HG03378 (cell line): ENCODE measurements around the gene SLC25A25.
"Not testable (repeated sequence)": the region's sequence is repeated elsewhere in the genome, so short reads cannot be mapped to it uniquely, and the experiment has no call there.

ENCODE experiments used
- ATAC-seq: cut with Tn5 transposase; IDR thresholded peaks from one replicate; pipeline ENCODE4 v1.9.1; 2021; ENCODE audit warnings: mild to moderate bottlenecking, moderate library complexity; ENCODE audit not compliant: unreplicated experiment

SLC25A25 gene

DNA sequence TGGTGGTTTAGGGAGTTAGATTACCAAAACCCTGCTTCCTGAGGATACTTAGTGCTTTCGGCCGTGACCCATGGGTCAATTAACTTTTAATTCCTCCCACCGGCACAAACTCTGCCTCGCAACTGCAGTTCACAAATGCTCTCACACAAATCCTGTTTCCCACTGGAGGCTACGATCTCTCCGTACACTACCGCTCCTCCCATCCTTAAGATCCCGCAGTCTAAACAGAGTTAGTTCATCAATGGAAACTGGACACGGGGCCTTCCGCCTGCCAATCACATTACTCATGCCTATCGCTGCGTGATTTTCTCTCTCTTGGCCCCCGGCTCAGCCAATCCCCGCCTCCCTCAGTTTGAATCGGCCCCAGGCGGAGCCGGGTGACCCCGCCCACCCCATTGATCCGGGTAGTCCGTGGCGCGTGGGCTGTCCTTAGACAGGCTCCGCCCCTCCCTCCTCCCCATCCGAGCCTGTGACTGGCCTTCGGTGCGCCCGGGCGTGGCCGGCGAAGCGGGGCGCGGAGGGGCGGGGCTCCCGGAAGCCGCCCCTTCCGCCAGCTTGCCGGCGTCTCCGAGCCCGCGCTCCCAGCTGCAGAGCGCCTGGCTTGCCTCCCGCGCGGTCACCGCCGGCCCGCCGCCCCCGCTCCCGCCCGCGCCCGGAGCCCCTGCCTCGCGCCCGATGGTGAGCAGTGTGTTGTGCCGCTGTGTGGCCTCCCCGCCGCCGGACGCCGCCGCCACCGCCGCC is at the start of gene SLC25A25:
SLC25A25 (plus strand) TSS at position 588 of the 741 bp plus-strand sequence; CDS start at position 676, 88 bp downstream.
- ATAC-seq, result peak; percentile 53

DNA sequence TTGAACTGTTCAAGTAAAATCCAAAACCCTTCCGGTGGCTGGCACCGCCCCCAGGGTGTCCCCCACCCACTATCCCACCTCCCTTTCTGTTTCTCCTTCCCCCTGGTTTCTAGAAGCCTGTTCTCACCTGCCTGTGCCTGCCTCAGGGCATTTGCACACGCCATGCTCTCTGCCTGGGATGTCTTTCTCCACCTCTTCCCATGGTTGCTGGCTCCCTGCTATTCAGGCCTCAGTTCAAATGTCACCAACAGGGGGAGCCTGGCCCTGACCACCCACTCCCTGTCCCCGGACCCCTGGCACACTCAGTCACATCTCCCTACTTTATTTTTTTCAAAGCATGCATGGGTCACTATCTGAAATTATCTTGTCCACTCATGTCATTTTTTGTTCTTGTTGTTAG is 47.3 kb upstream of the SLC25A25 start:
- no peak for ATAC-seq

DNA sequence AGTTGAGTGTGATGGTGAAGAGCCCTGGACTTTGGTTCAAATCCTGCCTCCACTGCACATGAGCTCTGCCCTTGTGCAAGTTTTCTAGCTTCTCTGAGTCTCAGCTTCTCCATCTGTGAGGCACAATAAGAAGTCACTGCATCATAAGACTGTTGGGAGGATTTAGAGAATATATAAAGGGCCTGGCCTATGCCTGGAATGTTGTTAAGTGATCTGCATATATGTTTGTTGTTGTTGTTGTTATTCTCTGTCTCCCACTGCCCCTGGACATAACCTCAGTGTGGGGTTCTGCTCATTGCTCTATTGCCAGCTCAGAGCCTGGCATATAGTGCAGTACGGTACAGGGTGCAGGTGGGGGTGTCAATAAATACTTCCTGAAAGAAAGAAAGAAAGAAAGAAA is 46.9 kb upstream of the SLC25A25 start:
- ATAC-seq, result no peak

DNA sequence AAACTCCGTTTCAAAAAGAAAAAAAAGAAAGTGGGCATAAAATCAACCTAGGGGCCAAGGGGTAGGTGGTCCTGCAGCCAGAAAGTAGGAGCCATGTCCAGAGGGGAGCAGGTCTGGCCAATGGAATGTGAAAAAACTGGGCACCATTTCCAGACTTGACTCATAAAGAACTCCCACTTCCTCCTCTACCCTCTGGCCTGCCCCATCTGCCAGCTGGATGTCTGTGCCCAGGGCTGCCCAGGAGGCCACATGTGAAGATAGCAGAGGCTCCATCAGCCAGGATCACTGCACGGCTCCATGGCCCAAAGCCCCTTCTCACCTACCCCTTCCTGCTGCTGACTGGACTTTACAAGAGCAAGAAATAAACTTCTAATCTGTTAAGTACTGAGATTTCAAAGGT is 45.1 kb upstream of the SLC25A25 start:
- no peak for ATAC-seq

DNA sequence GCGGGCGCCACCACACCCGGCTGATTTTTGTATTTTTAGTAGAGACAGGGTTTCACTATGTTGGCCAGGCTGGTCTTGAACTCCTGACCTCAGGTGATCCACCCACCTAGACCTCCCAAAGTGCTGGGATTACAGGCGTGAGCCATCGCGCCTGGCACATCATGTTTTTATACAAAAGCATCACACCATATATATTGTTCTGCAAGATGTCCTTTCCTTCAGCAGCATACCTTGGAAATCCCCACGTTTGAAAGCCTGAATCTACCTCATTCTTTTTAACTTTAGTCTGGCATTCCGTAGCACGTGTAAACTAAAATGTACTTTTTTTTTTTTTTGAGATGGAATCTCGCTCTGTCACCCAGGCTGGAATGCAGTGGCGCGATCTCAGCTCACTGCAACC is 44.4 kb upstream of the SLC25A25 start:
- not testable (repeated sequence) for ATAC-seq

DNA sequence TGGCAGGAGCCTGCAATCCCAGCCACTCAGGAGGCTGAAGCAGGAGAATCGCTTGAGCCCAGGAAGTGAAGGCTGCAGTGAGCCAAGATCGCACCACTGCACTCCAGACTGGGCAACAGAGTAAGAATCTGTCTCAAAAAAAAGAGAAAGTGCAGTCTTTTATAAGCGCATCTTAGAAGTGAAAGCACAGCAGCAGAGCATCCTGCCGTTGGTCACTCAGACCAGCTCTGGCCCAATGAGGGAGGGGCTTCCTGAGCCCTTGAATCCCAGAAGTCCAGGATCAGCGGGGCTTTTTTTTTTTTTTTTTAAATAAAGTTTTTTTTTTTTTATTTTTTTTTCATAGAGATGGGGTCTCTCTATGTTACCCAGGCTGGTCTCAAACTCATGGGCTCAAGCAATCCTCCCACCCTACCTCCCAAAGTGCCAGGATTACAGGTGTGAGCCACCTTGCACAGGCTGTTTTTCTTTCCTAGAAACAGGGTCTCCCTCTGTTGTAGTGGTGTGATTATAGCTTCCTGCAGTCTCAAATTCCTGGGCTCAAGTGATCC is 43.2 kb upstream of the SLC25A25 start:
- ATAC-seq, result no peak

DNA sequence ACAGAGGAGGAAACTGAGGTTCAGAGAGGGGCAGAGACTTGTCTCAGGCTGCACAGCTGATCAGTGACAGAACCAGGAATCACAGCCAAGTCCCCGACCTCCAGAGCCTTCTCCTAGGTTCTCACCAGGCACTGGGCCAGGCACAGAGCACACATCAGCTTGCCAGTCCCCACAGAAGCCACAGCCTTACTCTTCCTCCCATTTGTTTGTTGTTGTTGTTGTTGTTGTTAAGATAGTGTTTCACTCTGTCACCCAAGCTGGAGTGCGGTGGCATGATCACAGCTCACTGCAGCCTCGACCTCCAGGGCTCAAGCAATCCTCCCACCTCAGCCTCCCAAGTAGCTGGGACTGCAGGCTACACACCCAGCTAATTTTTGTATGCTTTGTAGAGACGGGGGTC is 42.3 kb upstream of the SLC25A25 start:
- ATAC-seq, result no peak

DNA sequence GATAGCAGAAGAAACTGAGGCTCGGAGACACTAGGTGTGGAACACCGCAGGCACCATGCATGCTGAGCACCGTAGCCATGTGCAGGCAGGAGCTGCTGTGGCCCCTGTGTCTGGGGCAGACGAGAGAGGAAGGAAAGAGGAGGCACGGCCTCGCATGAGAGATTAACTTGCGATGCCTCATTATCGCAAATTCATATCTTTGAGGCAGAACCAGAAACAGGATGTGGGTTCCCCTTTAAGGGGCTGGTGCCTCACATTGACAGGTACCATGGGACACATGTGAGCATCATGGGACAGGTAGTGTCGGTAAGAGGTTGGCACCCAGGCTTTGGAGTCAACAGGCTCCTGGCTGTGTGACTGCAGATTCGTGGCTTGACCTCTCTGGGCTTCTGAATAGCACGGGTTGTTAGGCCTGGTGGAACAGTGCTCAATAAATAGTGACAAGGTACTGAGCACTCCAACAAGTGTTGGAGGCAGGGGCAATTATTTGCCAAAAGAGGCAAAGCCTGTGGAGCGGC is 41.7 kb upstream of the SLC25A25 start:
- ATAC-seq, result peak; percentile 42

DNA sequence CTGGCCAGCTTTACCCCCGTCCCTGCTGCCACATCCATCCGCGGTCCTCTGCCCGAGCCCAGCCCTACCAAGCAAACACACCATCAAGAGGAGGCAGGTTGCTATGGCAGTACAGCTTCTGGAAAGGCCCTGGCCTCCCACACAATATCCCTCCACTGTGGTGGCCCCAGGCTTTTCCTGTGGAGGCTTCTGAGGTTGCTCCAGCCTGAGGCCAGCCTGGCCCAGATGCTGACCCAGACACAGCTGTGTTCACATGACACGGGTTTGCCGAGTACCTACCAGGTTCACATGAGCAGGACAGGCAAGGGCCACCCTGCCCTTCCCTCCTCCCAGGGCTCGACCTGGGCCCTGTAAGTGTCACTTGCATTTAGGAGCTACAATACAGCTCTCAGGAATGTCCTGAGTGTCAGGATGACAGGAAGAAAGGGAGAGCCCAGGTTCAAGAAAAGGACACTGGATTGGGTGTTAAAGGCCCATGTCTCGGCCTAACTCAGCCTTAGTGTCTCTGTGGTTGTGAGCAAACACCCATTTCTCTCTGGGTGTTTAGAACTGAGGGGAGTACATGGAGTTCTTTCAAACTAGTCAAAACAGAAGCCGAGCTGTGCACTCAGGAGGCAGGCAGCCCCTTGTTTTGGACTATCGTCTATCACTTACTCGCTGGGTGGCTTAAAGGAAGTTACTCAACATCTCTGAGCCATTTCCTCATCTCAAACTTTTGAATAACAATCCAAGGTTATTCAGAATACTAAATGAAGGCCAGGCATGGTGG is 41.1 kb upstream of the SLC25A25 start:
- ATAC-seq, result peak; percentile 13

DNA sequence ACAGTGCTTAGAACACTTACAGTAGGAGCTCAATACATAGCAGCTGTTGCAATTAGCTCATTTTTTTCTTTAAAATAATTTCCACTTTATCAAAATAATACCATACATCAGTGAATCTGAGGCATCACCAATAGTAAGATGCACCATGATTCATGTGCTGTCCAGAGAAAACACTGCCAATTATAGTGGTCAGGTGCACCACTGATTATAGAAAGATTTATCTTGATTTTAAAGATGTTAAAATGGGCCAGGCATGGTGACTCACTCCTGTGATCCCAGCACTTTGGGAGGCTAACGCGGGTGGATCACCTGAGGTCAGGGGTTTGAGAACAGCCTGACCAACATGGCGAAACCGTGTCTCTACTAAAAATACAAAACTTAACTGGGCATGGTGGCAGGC is 40.3 kb upstream of the SLC25A25 start:
- no peak for ATAC-seq

DNA sequence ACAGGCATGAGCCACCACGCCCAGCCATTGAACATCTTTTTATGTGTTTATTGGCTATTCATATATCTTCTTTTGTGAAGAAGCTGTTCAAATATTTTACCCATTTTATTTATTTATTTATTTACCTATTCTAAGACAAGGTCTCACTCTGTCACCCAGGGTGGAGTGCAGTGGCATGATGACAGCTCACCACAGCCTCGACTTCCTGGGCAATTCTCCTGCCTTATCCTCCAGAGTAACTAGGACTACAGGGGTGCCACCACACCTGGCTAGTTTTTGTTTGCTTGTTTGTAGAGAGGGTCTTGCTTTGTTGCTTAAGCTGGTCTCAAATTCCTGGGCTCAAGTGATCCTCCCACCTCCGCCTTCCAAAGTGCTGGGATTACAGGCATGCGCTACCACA is 34.4 kb upstream of the SLC25A25 start:
- no peak for ATAC-seq

DNA sequence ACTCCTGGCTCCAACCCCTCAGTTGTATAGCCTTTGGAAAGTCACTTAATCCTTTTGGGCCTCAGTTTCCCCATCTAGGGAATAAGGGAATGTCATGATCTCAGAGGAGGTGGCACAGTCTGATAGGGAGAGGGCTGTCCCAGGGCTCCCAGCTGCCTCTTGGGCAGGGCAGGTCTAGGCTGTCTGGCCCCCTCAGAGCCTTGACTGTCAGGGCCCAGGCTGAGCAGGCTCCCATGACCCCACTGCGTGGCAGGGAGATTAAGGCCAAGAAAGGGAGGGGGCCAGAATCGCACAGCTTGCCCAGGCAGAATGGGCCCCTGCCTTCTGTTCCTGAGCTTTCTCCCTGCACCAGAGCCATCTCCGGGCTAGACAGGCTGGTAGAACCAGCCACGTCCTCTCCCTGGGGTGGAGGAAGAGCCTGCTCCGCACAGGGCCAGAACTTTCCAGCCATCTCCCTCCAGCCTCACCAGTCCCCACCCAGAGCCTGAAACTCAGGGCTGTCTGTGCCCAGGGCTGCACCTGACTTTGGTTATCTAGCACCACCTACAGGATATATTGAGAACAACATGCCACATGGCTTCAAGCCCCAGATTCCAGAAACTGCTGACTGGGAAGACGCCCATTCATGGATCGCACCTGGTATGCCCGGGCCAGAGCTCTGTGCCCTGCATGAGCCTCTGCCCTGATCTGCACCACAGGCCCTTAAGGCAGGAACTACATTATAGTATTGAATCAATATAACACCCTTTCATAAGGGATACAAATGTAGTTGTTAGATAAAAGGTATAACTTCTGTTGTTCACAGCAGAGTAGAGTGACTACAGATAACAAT is 33.0 kb upstream of the SLC25A25 start:
- ATAC-seq, result peak; percentile 43

DNA sequence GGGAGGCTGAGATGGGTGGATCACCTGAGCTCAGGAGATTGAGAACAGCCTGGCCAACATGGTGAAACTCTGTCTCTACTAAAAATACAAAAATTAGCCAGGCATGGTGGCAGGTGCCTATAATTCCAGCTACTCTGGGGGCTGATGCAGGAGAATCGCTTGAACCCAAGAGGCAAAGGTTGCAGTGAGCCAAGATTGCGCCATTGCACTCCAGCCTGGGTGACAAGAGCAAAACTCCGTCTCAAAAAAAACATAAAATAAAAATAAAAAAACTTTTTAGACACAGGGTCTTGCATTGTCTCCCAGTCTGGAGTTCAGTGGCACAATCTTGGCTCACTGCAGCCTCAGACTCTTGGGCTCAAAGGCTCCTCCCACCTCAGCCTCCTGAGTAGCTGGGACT is 31.5 kb upstream of the SLC25A25 start:
- not testable (repeated sequence) for ATAC-seq

DNA sequence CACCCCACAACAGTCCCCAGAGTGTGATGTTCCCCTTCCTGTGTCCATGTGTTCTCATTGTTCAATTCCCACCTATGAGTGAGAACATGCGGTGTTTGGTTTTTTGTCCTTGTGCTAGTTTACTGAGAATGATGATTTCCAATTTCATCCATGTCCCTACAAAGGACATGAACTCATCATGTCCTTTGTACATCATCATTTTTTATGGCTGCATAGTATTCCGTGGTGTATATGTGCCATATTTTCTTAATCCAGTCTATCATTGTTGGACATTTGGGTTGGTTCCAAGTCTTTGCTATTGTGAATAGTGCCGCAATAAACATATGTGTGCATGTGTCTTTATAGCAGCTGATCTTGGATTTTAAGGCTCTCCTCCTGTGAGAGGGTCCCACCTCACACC is 27.2 kb upstream of the SLC25A25 start:
- not testable (repeated sequence) for ATAC-seq

DNA sequence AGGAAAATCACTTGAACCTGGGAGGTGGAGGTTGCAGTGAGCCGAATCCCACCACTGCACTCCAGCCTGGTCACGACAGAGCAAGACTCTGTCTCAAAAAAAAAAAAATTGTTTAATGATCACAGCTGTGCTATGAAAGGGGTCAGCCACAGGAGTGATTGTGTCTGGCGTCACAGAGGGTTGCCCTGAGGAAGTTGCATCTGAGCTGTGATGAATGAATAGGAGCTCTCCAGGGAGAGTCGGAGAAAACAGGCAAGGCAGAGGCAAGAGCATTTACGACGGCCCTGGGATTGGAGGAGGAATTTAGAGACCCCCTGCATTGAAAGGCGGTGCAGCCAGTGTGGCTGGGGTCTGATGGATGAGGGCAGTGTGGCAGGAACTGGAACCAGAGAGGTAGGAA is 26.0 kb upstream of the SLC25A25 start:
- no peak for ATAC-seq

DNA sequence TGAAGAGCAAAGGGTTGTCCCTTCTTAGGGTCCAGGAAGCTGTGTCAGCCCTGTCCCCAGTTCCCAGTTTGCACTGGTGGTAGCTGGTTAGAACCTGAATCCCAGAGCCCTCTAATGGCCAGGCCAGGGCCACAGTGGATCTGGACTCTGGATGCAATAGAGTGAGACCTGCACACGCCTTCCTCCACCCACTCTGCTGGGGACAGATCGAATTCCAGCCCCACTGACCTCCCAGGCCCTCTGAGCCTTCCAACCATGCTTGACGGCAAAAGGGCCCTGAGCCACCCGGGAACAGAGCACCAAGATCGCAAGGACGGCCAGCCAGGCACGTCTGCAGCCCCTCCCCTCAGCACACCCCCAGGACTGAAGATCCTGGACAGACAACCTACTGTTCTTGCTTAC is 24.6 kb upstream of the SLC25A25 start:
- ATAC-seq, result no peak

DNA sequence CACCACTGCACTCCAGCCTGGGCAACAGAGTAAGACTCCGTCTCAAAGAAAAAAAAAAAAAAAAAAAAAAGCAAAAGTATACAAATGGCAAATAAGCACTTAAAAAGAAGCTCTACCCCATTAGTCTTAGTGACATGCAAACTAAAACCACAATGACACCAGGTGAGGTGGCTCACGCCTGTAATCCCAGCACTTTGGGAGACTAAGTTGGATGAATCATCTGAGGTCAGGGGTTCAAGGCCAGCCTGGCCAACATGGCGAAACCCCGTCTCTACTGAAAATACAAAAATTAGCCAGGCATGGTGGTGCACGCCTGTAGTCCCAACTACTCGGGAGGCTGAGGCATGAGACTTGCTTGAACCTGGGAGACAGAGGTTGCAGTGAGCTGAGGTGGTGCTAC is 22.6 kb upstream of the SLC25A25 start:
- not testable (repeated sequence) for ATAC-seq

DNA sequence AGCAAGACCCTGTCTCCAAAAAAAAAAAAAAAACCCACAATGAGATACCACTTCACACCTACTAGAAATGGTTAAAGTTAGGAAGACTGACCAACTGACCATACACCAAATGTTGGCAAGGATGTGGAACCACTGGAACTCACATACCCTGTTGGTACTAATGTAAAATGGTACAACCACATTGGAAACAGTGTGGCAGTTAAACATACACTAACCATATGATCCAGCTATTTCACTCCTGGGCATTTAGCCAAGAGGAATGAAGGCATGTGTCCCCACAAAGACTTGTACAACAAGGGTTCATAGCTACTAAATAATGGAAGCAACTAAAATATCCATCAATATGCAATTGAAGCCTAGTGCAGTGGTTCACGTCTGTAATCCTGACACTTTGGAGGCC is 22.2 kb upstream of the SLC25A25 start:
- ATAC-seq, result no peak

DNA sequence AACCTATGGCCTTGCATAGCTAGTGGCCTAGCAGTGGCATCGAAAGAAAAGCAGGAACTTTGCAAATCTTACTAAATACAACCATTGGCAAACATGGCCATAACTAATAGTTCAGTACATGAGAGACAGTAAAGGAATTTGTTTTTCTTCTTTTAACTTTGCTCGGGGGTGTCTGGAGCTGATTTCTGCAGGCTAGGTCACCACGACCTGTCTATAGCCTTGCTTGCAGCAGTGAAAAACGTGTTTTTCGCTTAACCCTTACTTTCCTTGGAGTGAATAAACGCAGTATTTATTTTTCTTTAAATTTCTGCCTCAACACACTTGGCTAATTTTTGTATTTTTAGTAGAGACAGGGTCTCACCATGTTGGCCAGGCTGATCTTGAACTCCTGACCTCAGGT is 20.8 kb upstream of the SLC25A25 start:
- no peak for ATAC-seq

DNA sequence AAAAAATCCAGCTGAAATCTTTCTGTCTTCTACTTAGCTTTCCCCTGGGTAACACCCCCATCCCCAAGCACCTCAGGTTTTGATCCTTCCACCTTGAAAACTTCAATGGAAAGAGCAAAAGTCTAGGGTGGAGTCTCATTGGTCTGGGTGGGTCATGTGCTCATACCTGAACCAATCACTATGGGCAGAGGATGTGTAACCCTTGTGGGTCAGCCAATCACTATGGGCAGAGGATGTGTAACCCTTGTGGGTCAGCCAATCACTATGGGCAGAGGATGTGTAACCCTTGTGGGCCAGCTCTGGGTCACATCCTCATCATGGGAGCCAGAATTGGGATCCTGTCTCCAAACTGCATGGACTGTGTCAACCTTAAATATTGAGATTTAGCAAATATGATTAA is 19.4 kb upstream of the SLC25A25 start:
- ATAC-seq, result no peak

DNA sequence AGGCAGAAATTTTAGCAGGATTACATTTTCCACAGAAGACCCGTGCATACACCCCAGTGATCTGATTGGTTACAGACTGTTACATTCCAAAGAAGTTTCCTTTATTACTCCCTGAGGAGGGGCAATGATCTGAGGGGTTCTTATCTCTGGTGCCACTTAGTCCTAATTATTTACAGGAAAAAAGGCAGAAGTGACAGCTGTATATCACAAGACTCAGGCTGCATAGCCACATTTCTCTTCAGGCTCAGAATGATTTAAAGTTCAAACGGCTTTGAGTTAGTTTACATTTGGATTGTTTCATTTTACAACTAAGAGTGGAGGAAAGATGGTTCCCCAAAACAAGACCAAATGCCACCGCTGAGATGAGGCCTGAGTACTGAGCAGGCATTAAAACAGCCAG is 18.2 kb upstream of the SLC25A25 start:
- ATAC-seq, result no peak
